HG02943 (cell line): ENCODE results near the gene KCNH4.
"Not testable (repeated sequence)": the region's sequence is repeated elsewhere in the genome, so short reads cannot be mapped to it uniquely, and the experiment has no call there.

Source experiments
- ATAC-seq: cut with Tn5 transposase; IDR thresholded peaks from one replicate; pipeline ENCODE4 v1.9.1; 2021; ENCODE audit warnings: mild to moderate bottlenecking, low read depth, moderate library complexity; ENCODE audit not compliant: unreplicated experiment

Gene KCNH4

DNA sequence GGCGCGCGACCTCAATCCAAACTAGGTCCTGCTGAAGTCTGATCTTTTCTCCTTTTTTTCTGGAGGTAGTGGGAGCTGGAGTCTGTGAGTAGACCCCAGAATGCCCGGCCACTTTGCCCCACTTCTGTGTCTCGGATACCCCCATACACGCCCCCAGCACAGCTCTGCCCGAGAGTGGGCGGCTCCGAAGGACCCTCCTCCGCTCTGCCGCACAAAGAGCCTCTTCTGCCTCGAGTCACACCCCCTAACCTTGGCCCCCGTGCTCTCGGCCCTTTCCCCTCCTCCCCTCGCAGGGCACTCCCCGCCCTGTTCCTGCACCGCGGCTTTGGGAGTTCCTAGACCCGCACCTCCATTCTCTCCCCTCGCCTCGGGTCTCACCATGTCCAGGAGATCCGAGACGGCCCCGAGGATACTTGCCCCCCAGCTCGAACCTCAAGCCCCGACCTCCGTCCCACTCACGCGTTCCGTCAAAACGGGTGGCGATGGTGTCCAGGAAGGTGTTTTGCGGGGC, 476 bp downstream of the KCNH4 start:
- ATAC-seq, result no peak

DNA sequence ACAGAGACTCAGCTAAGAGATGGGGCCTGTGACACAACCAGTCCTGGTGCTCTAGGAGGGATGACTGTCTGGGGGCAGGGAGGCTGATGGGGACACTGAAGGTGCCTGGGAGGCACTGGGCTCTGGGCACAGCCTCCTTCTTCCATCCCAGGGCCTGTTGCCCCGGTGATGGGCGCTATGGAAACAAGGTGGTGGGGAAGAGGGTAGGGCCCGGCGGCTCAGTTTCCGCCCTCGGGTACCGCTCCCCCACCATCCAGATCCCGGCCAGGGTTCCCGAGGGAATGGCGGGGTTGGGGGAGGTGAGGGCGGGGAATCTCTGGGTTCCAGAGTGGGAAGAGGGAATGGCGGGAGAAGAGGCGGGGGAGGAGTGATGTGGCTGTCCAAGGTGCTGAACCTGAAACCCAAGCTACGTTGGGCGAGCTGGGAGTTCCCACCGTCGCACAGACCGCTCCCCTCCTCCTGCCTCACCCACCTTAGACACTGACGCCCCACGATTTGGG, 981 bp downstream of the KCNH4 start:
- no peak for ATAC-seq

DNA sequence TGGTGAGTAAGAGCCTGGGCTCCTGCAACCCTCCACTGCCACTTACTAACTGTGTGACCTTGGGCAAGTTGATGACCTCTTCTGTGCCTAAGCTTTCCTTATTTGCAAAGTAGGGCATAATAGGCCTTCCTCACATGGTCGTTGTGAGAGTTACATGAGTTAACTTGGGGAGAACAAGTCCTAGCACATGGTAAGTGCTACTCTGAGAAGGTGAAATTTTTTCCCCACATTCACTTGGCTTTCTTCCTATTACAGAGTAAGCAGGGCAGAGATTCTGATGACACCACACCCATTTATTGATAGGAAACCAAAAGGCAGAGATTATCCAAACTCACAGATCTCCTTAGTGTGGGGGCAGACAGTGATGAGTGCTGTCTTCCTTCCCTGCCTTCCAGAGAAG, 1.6 kb downstream of the KCNH4 start:
- no peak for ATAC-seq

GRCh38 chr17:42178817-42179216, 2.1 kb downstream of the KCNH4 start:
- no peak for ATAC-seq

DNA sequence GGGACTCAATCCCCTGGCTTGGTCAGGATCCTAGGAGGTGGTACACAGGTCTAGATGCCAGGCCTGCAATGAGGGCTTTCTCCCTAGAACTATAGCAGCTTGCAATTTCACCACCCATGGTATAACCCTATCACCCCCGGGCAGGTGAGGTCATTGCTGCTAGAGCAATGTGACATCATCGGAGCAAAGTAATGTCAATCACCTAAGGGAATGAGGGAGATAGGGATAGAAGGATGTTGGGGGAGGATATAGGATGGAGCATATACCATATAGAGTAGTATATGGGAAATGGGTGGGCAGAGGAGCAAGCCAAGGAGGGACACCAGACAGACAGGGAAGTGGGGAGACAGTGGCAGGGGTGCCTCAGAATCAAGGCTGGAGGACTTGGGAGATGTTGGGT, 3.3 kb downstream of the KCNH4 start:
- ATAC-seq, result no peak

DNA sequence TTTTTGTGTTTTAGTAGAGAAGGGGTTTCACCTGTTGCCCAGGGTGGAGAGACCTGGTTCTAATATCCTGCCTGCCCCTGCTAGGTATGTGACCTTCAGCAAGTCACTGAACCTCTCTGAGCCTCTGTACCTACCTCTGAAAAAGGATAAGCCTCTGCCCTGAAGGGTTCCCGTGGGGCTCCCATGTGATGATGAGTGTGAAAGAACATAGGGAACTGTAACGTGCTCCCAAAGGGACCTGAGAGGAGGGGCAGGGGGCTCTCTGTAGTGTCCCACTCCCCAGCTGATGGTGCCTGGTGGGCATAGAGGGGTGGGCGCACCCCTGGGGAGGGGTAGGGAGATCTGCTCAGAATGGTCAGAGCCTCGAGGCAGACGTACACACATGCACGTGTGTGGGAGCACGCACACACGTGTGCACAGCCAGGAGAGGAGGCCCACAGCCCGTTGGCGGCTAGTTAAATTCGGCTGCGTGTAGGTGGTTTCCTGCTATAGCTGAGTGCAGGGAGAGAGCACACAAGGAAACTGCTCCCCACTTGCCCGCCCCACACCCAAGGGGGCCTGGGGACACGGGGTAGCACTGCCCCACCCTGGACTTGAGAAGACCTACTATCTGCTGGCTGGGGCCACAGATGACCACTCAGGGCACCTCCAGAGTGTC, 6.7 kb downstream of the KCNH4 start:
- ATAC-seq, result no peak

DNA sequence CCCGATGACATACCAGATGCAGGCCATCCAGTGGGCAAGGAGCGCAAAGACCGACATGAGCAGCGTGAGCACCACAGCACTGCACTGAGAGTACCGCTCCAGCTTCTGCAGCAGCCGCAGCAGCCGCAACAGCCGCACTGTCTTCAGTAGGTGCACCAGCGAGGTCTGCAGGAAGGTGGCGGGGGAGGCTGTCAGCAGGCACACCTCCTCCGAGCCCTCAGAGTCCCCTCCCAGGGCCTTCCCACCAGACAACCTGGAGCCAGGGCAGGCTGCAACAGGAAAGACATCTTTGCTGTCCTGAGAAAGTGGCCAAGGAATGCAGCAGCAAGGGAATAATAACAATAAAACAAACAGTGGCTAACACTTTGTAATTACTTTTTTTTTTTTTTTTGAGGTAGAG, 9.1 kb downstream of the KCNH4 start:
- ATAC-seq, result no peak

GRCh38 chr17:42169351-42169750, 11.6 kb downstream of the KCNH4 start:
- no peak for ATAC-seq

DNA sequence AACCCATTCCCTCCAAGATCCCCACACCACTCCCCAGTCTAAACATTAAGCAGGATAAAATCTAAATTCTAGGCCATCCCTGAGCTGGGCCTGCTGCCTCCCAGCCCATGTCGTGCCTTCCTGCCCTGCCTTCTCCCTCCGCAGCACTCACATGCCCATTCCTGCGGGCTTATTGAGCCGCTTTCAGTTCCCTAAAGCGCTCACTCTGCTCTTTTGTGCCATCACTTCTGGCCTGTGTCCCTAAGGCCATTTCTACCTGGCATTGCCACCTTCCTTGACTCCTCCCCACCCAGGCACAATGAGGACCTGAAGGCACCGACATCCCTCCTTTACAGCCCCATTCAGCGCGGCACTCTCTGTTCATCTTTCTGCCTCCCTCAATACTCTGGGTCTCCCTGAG, 13.1 kb downstream of the KCNH4 start:
- no peak for ATAC-seq

GRCh38 chr17:42166196-42166763, 14.7 kb downstream of the KCNH4 start:
- no peak for ATAC-seq

DNA sequence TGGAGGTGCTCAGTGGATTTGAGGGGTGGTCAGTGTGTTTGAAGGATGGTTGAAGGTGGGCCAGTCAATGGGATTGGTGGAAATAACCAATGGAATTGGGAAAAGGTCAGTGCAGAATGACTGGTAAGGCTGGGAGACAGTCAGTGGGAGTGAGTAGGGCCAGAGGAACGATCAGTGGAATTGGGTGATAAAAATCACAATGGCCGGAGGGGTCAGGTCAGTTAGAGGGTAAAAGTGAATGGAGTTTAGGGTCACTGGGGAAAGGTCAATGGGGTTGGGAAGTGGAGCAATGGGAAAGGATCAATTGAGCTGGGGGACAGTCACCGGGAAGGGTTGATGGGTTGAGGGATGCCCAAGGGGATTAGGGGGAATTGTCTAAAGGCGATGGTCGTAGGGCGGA, 15.2 kb downstream of the KCNH4 start:
- ATAC-seq, result no peak

DNA sequence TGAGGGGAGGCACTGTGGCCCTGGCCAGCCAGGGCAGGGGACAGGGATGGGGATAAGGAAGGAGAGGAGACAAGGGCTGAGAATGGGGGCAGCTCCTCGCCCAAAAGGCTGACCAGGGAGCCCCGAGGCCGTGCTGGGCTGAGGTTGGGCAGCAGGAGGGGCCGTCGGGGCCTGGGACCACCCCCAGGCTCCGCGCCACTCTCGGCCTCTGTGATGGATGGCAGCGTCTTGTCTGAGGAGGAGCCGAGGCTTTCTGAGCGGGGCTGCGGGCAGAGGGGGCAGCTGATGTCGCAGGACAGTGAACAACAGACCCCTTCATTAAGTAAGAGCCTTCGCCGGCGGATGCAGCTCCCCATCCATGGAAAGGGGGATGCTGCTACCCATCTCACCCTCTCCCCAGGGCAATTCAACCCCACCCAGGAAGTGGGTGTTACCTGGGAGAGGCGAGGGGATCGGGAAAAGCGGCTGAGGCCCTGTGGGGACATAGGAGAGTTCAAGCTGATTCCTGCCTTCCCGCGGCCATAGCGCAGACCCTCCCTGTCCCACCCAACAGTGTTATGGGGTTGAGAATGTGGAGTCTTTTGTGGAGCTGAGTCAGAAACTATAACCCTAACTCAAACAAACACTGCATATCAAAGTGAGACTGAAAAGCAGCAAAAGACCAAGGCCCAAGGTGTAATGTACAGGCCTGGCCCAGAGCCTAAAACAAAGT, 17.1 kb downstream of the KCNH4 start:
- ATAC-seq, result no peak

DNA sequence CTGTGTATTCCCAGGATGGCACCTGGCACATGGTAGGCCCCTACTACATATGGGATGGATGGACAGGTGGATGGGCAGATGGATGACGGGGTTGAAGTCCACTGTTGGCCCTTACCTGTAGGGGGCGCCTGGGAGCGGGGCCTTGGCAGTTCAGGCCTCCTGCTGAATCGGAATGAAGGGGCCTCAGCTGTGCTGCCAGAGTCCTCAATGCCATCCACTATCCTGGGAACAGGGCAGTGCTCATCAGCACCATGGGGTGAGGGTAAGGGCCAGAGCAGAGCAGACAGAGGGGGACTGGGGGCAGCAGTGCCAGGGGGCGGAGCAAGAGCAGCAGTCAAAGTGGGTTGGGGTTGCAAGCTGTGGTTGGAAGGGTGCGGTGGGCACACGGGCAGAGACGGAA, 17.8 kb downstream of the KCNH4 start:
- no peak for ATAC-seq

GRCh38 chr17:42160531-42160910, 20.4 kb downstream of the KCNH4 start:
- no peak for ATAC-seq

GRCh38 chr17:42159796-42160530, 21.0 kb downstream of the KCNH4 start:
- ATAC-seq, result no peak

GRCh38 chr17:42155614-42156045, 25.3 kb downstream of the KCNH4 start:
- ATAC-seq, result no peak

DNA sequence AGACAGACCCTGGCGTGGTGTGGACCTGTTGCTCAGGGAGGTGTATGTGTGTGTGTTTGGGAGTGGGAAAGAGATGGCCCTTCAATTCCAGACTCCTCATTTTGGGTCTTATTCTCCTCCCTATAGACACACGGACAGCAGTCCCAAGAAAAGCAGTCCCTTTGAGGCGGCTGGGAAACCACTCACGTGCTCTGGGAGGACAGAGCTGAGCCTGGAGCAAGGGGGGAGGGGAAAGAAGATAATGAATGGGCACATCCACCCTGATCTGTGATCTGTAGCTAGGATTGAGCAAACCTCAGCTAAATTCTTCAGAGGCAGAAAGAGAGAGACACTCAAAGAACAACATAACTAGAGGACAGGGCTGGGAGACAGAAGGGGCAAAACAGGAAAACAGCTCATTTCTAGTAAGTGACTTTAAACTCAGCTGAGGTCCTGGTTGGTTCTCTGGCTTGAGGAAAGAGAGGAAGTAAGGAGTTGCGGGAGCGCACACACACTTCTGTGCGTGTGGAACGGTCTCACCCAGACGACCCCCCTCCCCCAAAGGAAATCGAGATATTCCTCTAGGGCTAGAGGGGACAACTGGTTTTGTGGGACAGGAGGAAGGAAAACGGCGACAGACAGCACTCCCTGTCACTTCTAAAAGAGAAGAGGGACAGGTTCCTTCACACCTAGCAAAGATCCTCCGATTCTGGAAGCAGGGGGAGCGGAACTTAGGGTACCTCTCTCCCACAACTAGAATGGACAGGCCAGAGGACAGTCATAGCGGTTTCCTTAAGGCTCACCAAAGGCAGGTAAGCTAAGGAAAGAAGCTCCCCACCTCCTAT, 26.8 kb downstream of the KCNH4 start:
- ATAC-seq, result no peak

DNA sequence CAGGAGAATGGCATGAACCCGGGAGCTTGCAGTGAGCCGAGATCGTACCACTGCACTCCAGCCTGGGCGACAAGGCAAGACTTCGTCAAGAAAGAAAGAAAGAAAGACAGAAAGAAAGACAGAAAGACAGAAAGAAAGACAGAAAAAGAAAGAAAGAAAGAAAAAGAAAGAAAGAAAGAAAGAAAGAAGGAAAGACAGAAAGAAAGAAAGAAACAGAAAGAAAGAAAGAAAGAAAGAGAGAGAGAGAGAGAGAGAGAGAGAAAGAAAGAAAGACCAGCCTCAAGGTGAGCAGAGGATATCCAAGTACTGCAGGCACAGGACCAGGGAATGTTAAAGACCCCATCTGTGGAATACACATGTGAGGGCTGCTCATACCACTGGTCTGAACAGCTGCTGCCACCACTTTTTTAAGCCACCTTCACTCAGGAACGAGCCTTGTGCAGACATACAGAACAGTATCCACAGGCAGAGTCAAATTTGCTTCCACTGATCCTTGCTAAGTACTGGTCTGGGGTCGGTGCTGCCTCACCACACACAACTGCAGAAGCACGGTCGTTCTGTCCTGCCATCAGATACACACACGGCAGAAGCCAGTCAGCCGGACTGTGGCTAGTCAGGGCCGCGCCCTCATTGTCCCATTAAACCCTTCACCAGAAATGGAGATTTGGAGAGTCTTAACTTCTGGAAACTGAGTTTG, 33.9 kb downstream of the KCNH4 start:
- no peak for ATAC-seq

GRCh38 chr17:42143138-42143537, 37.8 kb downstream of the KCNH4 start:
- not testable (repeated sequence) for ATAC-seq
